T47D (cell line): ENCODE data around the gene RRP8.

ENCODE experiments used
- DNase-seq, 2 experiments: peaks; one replicate each; pipeline versions ENCODE4 v3.0.0 to v3.0.0-alpha.2; 2011 to 2012; ENCODE audit warnings: low read depth in 1 of 2, low spot score in 1 of 2
- JUND ChIP-seq: IDR thresholded peaks from 2 replicates; pipeline ENCODE4 v1.6.1; 2012; ENCODE audit warnings: low read depth
- in situ Hi-C: cut with HindIII; loops from 2 replicates; pipeline ENCODE4 v1.10.0; 2016; ENCODE audit warnings: low sequenced_read_pairs, low pct_unique_long_range_greater_than_20kb

Gene RRP8

GRCh38 chr11:6629892-6630631, 26.6 kb upstream of the RRP8 start:
- no peak for TF ChIP-seq JUND
- no peak for DNase-seq
- in situ Hi-C loops, result no loop called here

- DNase-seq, result no peak
Measured at GRCh38 chr11:6629573-6629891, 26.1 kb upstream of the RRP8 start.

GRCh38 chr11:6628526-6628925, 25.1 kb upstream of the RRP8 start:
- no peak for DNase-seq
- no peak for TF ChIP-seq JUND
- in situ Hi-C loops, result no loop called here

More at GRCh38 chr11:6629573-6629891, 26.1 kb upstream of the RRP8 start:
- no peak for TF ChIP-seq JUND
- in situ Hi-C loops, result no loop called here

- in situ Hi-C loops, result no loop called here
- no peak for DNase-seq
- no peak for TF ChIP-seq JUND
Measured at GRCh38 chr11:6627762-6628241, 24.4 kb upstream of the RRP8 start.

GRCh38 chr11:6626971-6627761, 23.8 kb upstream of the RRP8 start:
- in situ Hi-C loops, result no loop called here
- no peak for TF ChIP-seq JUND
- no peak for DNase-seq

- TF ChIP-seq JUND, result no peak
- DNase-seq, result no peak
- in situ Hi-C loops, result no loop called here
Measured at GRCh38 chr11:6625832-6626420, 22.5 kb upstream of the RRP8 start.

- no peak for DNase-seq
- TF ChIP-seq JUND, result no peak
- in situ Hi-C loops, result no loop called here
Measured at GRCh38 chr11:6625156-6625831, 21.9 kb upstream of the RRP8 start.

GRCh38 chr11:6623391-6624363, 20.3 kb upstream of the RRP8 start:
- no peak for TF ChIP-seq JUND
- no peak for DNase-seq
- in situ Hi-C loops, result no loop called here

GRCh38 chr11:6622261-6623171, 19.1 kb upstream of the RRP8 start:
- DNase-seq, result no peak
- in situ Hi-C loops, result no loop called here
- TF ChIP-seq JUND, result no peak

GRCh38 chr11:6621711-6622211, 18.3 kb upstream of the RRP8 start:
- no peak for DNase-seq
- no peak for TF ChIP-seq JUND
- in situ Hi-C loops, result no loop called here

GRCh38 chr11:6620636-6621035, 17.2 kb upstream of the RRP8 start:
- in situ Hi-C loops, result no loop called here
- DNase-seq, result no peak
- no peak for TF ChIP-seq JUND
